GM12878 (cell line): Measurements from ENCODE around the gene RAB33A. TPM values are rescaled to one million over a fixed set of nuclear protein-coding genes. Genes with fewer than 3 reads are reported as not detected.
A peak's percentile ranks its signal among the peaks of the same experiment; 100 is the strongest.

ENCODE experiments used
- ATAC-seq: fragments of 200-7000 bp; cut with Tn5 transposase; 3 replicates; pipeline ENCODE4 v1.9.1; 2020; ENCODE audit warnings: mild to moderate bottlenecking, moderate library complexity
- BruUV-seq: library from RNA; stranded (reverse); fragments of 400-500 nt; replicated peaks from 2 replicates; lab custom pipeline; 2021; lab: Mats Ljungman, UMichigan
- CTCF ChIA-PET: fragments of 300-600 bp; sonication (Branson Sonifier 250); formaldehyde crosslinking; extraction: SDS; loops from one replicate; lab custom pipeline; 2021; ENCODE audit warnings: inconsistent platforms; lab: Yijun Ruan, JAX
- POLR2A ChIA-PET: fragments of 350-600 bp; formaldehyde crosslinking; extraction: SDS; loops from one replicate; lab custom pipeline; 2021; ENCODE audit warnings: inconsistent platforms; lab: Charles Lee
- RAD21 ChIA-PET: fragments of 300-600 bp; sonication (Branson Sonifier 250); formaldehyde crosslinking; loops from one replicate; lab custom pipeline; 2023; ENCODE audit warnings: antibody characterized with exemption; ENCODE audit not compliant: unreplicated experiment; lab: Charles Lee
- SMC1A ChIA-PET: fragments of 300-600 bp; sonication (Branson Sonifier 250); formaldehyde crosslinking; loops from one replicate; lab custom pipeline; 2023; ENCODE audit not compliant: unreplicated experiment, uncharacterized antibody; lab: Charles Lee
- DNase-seq: peaks from one replicate; pipeline ENCODE4 v3.0.0-alpha.2; 2011; ENCODE audit warnings: low read depth, low spot score
- FAIRE-seq: peaks from 3 replicates; lab custom pipeline; 2011; peaks lifted over from hg19 to GRCh38; lab: Jason Lieb, UNC
- H2AFZ ChIP-seq: 2 replicates; pipeline ENCODE4 v1.6.0; 2011; ENCODE audit warnings: low read depth, low read length, control low read depth; ENCODE audit not compliant: control insufficient read depth
- H3K27ac ChIP-seq: 2 replicates; pipeline ENCODE4 v1.5.1; 2011; ENCODE audit warnings: control low read depth; ENCODE audit not compliant: control insufficient read depth, insufficient read depth
- H3K27me3 ChIP-seq, 2 experiments: replicated peaks in 1 of 2; 2 replicates each; pipeline versions ENCODE4 v1.6.0 to v1.6.1; 2011; ENCODE audit warnings: low read length in 1 of 2; ENCODE audit not compliant: control insufficient read depth in 2 of 2, insufficient read depth in 2 of 2
- H3K36me3 ChIP-seq, 2 experiments: 2 replicates each; pipeline ENCODE4 v1.5.1; 2011; ENCODE audit warnings: low read length in 1 of 2; ENCODE audit not compliant: control insufficient read depth in 2 of 2, insufficient read depth in 2 of 2
- H3K4me1 ChIP-seq: 2 replicates; pipeline ENCODE4 v1.6.1; 2011; ENCODE audit warnings: mild to moderate bottlenecking, low read length, moderate library complexity, mixed read lengths; ENCODE audit not compliant: control insufficient read depth, insufficient read depth
- H3K4me2 ChIP-seq: 2 replicates; pipeline ENCODE4 v1.6.0; 2011; ENCODE audit warnings: control low read depth; ENCODE audit not compliant: control insufficient read depth, insufficient read depth
- H3K4me3 ChIP-seq: fragments of 200-600 bp; sonication (generic); 2 replicates; pipeline ENCODE4 v1.5.1; 2016
- H3K79me2 ChIP-seq: 2 replicates; pipeline ENCODE4 v1.6.0; 2011; ENCODE audit warnings: low read length; ENCODE audit not compliant: control insufficient read depth, insufficient read depth
- H3K9ac ChIP-seq: 2 replicates; pipeline ENCODE4 v1.8.0; 2011; ENCODE audit warnings: low read length, control low read depth, mixed read lengths; ENCODE audit not compliant: control insufficient read depth, insufficient read depth
- H3K9me3 ChIP-seq: replicated peaks from 3 replicates; pipeline ENCODE4 v1.5.1; 2011; ENCODE audit warnings: mild to moderate bottlenecking, low read length; ENCODE audit not compliant: control insufficient read depth, insufficient read depth
- H4K20me1 ChIP-seq: 2 replicates; pipeline ENCODE4 v1.6.0; 2011; ENCODE audit not compliant: control insufficient read depth, insufficient read depth
- BRCA1 ChIP-seq: IDR thresholded peaks from 2 replicates; pipeline ENCODE4 v1.6.1; 2011; ENCODE audit warnings: low read depth, low read length, improper control_type of control experiment
- DPF2 ChIP-seq: fragments of 450-650 bp; IDR thresholded peaks from 2 replicates; pipeline ENCODE4 v1.6.1; 2017; ENCODE audit warnings: mild to moderate bottlenecking
- ESRRA ChIP-seq: IDR thresholded peaks from 2 replicates; pipeline ENCODE4 v1.6.1; 2012; ENCODE audit warnings: mild to moderate bottlenecking, low read length, improper control_type of control experiment
- JUNB ChIP-seq: IDR thresholded peaks from 2 replicates; pipeline ENCODE4 v1.6.1; 2016; ENCODE audit warnings: antibody characterized with exemption, mild to moderate bottlenecking
- JUND ChIP-seq: IDR thresholded peaks from 2 replicates; pipeline ENCODE4 v1.6.1; 2012; ENCODE audit warnings: low read depth, mild to moderate bottlenecking, low read length, improper control_type of control experiment, moderate library complexity
- KLF5 ChIP-seq: fragments of 450-650 bp; IDR thresholded peaks from 2 replicates; pipeline ENCODE4 v1.6.1; 2014; ENCODE audit warnings: mild to moderate bottlenecking; ENCODE audit not compliant: partially characterized antibody
- MLLT1 ChIP-seq: fragments of 450-650 bp; IDR thresholded peaks from 2 replicates; pipeline ENCODE4 v1.6.1; 2016; ENCODE audit warnings: mild to moderate bottlenecking
- NFIC ChIP-seq: IDR thresholded peaks from 2 replicates; pipeline ENCODE4 v1.6.1; 2012; ENCODE audit warnings: low read depth, mild to moderate bottlenecking, inconsistent platforms, low read length, moderate library complexity
- PML ChIP-seq: IDR thresholded peaks from 2 replicates; pipeline ENCODE4 v1.6.1; 2012; ENCODE audit warnings: low read length, inconsistent platforms
- RAD21 ChIP-seq: IDR thresholded peaks from 2 replicates; pipeline ENCODE4 v1.6.1; 2011; ENCODE audit warnings: mild to moderate bottlenecking, low read depth, low read length, moderate library complexity; ENCODE audit not compliant: insufficient read depth
- SUPT20H ChIP-seq: IDR thresholded peaks from 2 replicates; pipeline ENCODE4 v1.6.1; 2011; ENCODE audit warnings: low read depth, mild to moderate bottlenecking, low read length, moderate library complexity, borderline replicate concordance; ENCODE audit not compliant: control insufficient read depth
- TARDBP ChIP-seq: IDR thresholded peaks from 2 replicates; pipeline ENCODE4 v1.6.1; 2016; ENCODE audit warnings: borderline replicate concordance
- ZBTB11 ChIP-seq: fragments of 450-650 bp; formaldehyde crosslinking; IDR thresholded peaks from 2 replicates; pipeline ENCODE4 v1.5.0; 2022; ENCODE audit warnings: mild to moderate bottlenecking, missing genetic modification characterization
- ZNF687 ChIP-seq: fragments of 450-650 bp; IDR thresholded peaks from 2 replicates; pipeline ENCODE4 v1.6.1; 2017; ENCODE audit warnings: mild to moderate bottlenecking, moderate library complexity
- WGBS: methylation state at CpG from one replicate; pipeline ENCODE4 v1.1.6; 2016; ENCODE audit warnings: low lambda C conversion rate; ENCODE audit not compliant: insufficient replicate concordance, insufficient coverage; ENCODE audit errors: missing lambda C conversion rate; 5-methylcytosine and 5-hydroxymethylcytosine counted together
- in situ Hi-C: fragments of 300-500 bp; cut with MboI; formaldehyde crosslinking; loops from 9 replicates; pipeline ENCODE4 v1.14.3; 2018; ENCODE audit warnings: mixed read lengths
- intact Hi-C: fragments of 100-400 bp; cut with micrococcal nuclease; formaldehyde crosslinking; loops from one replicate; pipeline ENCODE4 v1.14.2; 2022; ENCODE audit not compliant: unreplicated experiment
- polyA plus RNA-seq, 11 experiments: library from polyadenylated mRNA; depleted of rRNA in 4 of 11; unstranded in 6 of 11; stranded (reverse) in 5 of 11; fragments of >200 nt; fragmentation: Nextera tagmentation in 4 of 11; fragmentation: Illumina TruSeq in 1 of 11; extraction: Ambion mirVana in 4 of 11; extraction: Trizol in 1 of 11; gene quantifications; 1 replicate in 1 of 11; 2 replicates in 10 of 11; pipeline versions ENCODE4 v1.2.1 to v1.2.3, GENCODE V29; 2011 to 2016; ENCODE audit warnings: inconsistent platforms in 2 of 11, missing spikeins in 2 of 11, low read depth in 1 of 11
- total RNA-seq, 4 experiments: library from RNA; depleted of rRNA in 3 of 4; stranded (reverse); fragments of >200 nt in 3 of 4; fragmentation: Illumina TruSeq in 1 of 4; extraction: Trizol in 1 of 4; gene quantifications; 2 replicates each; pipeline versions ENCODE4 v1.2.1 to v1.2.3, GENCODE V29; 2013 to 2021

RAB33A gene
- total and polyA plus RNA-seq, 10 of the 15 experiments (the other 5 are each of a cell fraction or from before 2014, with no cell fraction given): 6.3 to 67.3 (median 33.4) TPM

GRCh38 chrX:130166503-130166777 is 5.3 kb upstream of the RAB33A start:
- 12% methylated on average over 4 of the region's 4 CpGs for WGBS
- SMC1A ChIA-PET: interaction anchor here (1.9 kb wide), 1 partner anchor 10 kb away, joined by 11 read pairs; no protein-coding TSS in a partner anchor
- Histone ChIP-seq H3K4me2 (peak overlapping the region; percentile 75), H3K36me3 (no peaks in the 10 kb centered on the region), H3K27me3 (no peaks in the 10 kb centered on the region), H3K4me1 (peaks cover 4% of the 10 kb centered on the region; the same call in 1 of the 2 replicates), H3K9me3 (no peaks in the 10 kb centered on the region), H3K9ac (peak overlapping the region; percentile 68), H3K27ac (peak overlapping the region; percentile 70), H3K79me2 (peaks cover 28% of the 10 kb centered on the region), H4K20me1 (no peaks in the 10 kb centered on the region), H2AFZ (peak overlapping the region; percentile 75), H3K4me3 (peak overlapping the region; percentile 69)
- in situ Hi-C loops (no loop called here), intact Hi-C loops (no loop called here)
- ATAC-seq (no peak), DNase-seq (no peak), FAIRE-seq (no peak)
- no TSS peak for BruUV-seq
- POLR2A ChIA-PET: interaction anchor here (2.8 kb wide), 1 partner anchor 11 kb away, joined by 10 read pairs; no protein-coding TSS in a partner anchor
- TF ChIP-seq ZNF687: no peak
- TF ChIP-seq PML: no peak
- no peak for TF ChIP-seq JUNB
- TF ChIP-seq MLLT1: no peak
- no peak for TF ChIP-seq DPF2
- TF ChIP-seq JUND: no peak
- no peak for TF ChIP-seq SUPT20H
- no peak for TF ChIP-seq ESRRA
- no peak for TF ChIP-seq ZBTB11 (CRISPR knock-in tag)
- TF ChIP-seq NFIC: no peak
- TF ChIP-seq KLF5: no peak
- TF ChIP-seq TARDBP: no peak
- TF ChIP-seq RAD21: no peak
- no peak for TF ChIP-seq BRCA1
- CTCF ChIA-PET: interaction anchor here (0.9 to 1.8 kb wide), 2 partner anchors 25 to 86 kb away, joined by 4 to 9 read pairs; no protein-coding TSS in a partner anchor
- RAD21 ChIA-PET: interaction anchor here (0.7 kb wide), 1 partner anchor 10 kb away, joined by 4 read pairs; no protein-coding TSS in a partner anchor
